CD4-positive, alpha-beta T cell treated with Interferon alpha-2 for 1 hour (primary cell): ENCODE measurements around the gene CCS.
"Not testable (repeated sequence)": the region's sequence is repeated elsewhere in the genome, so short reads cannot be mapped to it uniquely, and the experiment has no call there.

Experiments used
- DNase-seq, 2 donors: peaks; one replicate each; pipeline ENCODE4 v3.0.0-alpha.2; 2020 to 2022

Gene CCS

DNA sequence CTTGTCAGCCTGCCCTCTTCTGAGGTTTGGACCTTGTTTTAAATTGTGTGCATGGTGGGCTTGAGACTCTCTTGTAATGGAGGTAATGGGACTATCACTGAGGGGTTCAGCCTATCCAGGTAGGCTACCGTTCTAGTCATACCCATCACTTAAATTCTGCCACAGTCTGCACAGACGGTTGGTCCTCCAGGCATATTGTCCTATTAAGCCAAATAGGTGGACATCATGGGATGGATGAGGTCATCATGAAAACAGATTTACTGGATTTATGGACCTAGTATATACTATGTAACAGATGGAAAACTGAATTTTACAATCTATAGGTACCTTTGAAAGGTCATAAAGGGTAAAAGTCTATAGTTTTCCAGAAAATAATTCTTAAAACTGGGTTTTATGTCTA is 36.4 kb downstream of the CCS start:
- DNase-seq, result no peak

DNA sequence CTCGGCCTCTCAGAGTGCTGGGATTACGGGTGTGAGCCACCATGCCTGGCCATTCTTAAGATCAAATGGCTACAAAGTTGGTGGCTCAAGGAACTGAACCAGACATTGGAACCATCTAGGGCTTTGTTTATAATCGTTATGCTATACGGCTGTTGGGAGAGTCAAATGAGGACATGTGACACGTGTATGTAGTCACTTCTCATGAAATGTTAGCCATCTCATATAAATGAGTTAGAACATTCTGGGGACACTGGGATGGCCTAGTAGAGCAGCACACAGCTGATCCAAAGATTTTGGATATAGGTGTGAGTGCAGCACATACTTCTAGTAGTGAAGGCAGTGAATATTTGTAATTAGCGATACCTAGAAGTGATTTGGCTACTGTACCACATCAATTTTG is 38.9 kb downstream of the CCS start:
- no peak for DNase-seq

DNA sequence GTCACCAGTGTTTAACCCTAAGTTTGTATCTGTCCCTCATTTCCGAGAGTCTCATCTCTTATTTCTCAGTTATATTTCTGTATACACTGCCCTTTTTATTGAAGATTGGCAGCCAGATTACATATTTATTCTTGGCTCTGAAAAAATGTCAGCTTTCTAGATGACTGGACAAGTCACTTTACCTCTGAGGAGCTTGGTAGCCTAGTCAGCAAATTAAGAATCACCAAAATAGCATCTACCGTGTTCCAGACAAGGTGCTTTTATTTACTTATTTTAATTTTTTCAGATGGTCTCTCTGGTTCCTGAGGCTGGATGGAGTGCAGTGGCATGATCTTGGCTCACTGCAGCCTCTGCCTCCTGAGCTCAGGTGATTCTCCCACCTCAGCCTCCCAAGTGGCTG is 40.0 kb downstream of the CCS start:
- no peak for DNase-seq

DNA sequence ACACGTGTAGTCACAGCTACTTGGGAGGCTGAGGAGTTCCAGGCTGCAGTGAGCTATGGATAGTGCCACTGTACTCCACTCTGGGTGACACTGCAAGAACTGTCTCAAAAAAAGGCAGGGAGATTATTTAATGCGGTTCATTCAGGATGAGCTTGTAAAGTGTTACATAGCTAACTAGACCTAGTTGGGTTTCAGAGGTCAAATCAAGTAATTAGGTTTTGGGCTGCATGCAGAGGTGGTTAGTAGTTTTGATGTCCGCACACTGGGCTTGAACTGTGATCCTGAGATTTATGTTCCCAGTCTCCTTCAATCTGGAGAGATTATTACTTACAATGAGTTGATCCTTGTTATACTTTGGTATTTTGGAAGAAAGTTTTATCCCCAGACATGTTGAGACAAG is 43.4 kb downstream of the CCS start:
- no peak for DNase-seq

DNA sequence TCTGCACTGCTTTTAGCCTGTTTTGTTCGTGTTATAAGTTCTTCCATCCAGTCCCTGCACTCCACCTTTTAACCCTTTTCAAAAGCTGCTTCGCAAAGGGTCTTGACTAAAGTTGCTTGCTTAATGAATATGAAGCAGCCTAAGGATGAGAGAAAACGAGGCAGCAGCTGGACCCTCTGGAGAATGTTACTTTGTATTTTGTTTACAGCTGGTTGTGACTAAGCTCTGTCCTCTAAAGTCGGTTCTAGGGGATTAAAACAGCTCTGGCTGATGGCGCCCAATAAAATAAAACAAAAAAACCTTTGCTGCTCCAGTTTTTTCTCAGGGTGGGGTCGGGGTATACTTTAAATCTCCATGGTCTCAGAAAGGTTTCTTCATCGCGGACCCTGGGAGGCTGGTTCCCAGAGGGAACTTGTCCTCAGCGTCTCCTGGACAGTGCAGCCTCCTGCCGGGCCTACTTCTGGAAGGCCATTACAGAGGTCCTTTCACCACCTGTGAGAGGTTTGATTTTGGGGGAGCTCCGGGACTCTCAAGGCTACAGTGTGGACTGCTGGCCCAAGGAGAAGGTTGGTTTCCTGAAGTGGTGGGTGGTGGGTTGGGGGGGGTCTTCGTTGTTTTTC is 44.7 kb downstream of the CCS start:
- DNase-seq, result no peak

DNA sequence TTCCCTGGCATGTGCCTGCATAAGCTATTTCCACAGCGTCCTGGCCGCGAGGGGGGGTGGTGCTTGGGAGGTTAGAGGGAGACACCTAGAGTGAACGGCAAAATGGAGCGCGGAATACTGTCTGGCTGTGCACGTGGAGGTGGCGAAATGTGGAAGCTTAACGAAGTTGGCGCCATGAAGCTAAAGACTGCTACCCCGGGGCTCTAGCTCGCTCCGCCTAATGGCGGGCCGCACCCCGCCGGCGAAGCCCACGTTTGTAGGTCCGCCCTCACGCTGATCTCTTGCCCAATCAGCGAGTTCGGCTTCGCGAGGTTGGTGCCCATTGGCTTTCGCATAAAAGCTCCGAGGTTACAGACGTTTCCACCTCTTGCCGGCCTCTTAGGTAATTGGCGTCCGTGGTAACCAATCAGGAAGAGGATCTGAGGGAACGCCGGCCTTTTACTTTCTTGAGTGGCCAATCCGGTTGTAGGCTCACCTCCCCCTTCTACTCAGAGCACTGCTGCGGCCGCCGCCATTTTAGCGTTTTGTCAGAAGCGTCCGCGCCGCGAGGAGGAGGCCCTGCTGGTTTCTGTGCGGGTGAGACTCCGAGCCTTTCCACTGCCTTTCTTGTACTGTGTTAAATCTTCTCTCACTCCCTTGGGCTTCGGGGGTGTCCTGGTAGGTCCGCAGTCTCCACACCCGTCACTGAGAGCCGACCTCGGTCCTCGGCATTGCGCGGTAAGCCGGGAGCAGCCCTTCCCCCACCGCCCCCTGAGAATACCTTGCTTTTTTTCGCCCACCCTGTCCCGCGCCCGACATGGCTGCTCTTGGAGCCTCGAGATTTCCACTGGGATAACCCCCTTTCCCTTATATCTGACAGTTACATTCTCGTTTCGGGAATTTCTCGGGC is 45.4 kb downstream of the CCS start, which contains the start of gene RBM4:
RBM4 (plus strand) TSS at position 527 of the 889 bp plus-strand sequence. CDS start 1,009 bp downstream, outside the sequence.
- DNase-seq, result peak; percentile 98 to 99

DNA sequence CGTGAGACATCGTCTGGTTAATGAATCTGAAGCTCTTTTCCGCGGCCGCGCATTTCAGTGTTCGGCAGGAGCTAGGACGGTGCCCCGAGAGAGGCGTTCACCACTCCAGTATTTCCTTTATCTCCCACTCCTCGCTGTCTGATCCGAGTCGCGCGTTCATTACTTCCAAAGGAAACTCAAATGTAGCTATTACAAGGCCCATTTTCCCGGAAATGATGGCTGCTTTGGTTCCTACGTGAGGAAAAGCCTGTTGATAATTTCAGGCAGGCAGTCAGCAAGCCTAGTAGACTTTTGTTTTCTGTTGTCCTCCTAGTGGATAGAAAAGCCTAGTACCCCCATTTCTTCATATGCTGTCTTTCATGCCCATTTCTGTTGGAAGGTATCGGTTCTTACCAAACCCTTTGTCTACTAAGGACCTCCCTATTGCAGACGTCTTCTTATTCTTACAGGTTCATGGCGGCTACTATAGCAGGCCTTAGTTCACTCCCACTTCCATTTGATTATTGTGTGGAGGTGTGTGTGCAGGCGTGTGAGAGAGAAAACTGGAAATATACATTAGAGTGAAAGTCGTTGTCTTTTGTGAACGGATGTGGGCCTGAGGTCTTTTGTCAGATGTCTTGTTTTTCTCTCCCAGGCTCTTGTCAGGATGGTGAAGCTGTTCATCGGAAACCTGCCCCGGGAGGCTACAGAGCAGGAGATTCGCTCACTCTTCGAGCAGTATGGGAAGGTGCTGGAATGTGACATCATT is 46.3 kb downstream of the CCS start:
- DNase-seq, result peak; percentile 44 to 77

DNA sequence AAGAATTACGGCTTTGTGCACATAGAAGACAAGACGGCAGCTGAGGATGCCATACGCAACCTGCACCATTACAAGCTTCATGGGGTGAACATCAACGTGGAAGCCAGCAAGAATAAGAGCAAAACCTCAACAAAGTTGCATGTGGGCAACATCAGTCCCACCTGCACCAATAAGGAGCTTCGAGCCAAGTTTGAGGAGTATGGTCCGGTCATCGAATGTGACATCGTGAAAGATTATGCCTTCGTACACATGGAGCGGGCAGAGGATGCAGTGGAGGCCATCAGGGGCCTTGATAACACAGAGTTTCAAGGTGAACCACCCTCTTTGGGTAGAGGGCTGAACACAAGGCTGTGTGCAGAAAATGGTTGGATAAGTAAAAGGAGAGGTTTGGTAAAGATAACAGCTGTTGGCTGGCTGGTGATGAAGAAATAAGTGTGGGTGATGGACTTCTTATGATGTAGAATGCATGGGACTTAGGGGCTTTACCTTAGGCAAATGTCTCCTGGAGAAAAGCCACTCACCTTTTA is 46.9 kb downstream of the CCS start:
- not testable (repeated sequence) for DNase-seq

DNA sequence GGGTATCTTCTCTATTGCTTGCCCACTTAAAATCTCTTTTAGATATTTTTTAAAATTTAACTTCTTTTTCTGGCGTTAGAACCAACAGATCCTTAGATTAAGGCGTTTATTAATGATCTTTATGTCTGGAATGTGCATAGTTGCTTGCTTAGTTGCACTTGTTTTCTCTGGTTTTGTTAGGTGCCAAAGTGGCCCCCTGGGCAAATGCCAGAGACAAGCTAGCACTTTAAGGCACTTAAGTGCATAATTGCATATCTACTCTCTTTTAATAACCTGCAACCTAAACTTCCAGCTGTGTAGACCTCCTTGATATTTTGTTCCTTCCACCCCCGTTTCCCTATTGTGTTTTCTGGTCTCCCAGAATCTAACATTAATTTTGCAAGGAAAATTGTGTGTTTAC is 48.8 kb downstream of the CCS start:
- no peak for DNase-seq

DNA sequence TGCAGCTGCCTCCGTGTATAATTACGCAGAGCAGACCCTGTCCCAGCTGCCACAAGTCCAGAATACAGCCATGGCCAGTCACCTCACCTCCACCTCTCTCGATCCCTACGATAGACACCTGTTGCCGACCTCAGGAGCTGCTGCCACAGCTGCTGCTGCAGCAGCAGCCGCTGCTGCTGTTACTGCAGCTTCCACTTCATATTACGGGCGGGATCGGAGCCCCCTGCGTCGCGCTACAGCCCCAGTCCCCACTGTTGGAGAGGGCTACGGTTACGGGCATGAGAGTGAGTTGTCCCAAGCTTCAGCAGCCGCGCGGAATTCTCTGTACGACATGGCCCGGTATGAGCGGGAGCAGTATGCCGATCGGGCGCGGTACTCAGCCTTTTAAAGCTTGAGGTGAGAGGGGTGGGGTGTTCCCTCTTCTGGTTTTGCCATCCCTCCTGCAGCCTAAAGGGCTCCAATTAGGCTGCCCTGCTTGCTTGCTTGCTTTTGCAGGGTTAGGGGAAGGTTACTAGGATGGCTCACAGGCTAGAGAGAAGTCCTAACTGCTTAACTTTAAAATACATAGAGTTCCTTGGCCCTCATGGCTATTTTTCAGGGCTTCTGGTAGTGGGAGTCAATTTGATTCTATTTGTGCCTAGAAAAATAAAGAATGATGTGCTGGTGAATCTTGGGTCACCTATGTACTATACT is 50.9 kb downstream of the CCS start:
- DNase-seq, result no peak

DNA sequence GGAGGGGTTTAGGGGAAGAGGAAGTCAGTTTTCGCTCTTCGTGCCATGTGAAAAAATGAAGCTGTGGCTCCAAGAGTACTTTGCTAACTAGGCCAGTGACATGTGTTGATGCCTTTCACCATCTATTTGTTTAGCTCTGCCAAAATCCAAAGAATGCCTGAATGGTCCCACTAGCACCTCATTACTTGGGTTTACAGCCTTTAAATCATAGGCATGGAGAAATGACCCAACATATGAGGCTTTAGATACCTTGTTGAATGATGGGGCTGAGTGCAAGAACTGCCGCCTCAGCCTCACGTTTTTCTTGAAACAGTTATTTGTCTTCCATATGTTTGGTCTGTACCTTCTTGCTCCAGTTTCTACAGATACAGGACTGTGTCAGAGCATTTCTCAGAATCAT is 53.8 kb downstream of the CCS start:
- no peak for DNase-seq

DNA sequence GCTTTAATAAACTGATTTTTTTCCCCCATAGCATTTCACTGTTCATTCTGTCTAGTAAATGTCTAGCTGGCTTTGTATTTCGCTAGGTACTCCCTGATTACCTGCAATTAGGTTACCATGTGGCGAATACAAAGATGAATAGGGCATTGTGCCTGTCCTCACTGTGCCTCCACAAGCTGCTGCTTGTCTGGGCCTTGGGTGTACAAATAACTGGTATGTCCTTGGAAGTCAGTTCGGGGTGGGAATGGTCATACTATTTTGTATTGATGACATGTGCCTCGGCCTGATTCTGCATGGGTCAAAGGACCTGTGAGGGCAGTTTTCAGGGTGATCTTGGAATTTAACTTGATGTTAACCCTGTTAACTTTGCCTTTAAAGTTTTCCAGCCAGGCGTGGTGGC is 56.9 kb downstream of the CCS start:
- no peak for DNase-seq

DNA sequence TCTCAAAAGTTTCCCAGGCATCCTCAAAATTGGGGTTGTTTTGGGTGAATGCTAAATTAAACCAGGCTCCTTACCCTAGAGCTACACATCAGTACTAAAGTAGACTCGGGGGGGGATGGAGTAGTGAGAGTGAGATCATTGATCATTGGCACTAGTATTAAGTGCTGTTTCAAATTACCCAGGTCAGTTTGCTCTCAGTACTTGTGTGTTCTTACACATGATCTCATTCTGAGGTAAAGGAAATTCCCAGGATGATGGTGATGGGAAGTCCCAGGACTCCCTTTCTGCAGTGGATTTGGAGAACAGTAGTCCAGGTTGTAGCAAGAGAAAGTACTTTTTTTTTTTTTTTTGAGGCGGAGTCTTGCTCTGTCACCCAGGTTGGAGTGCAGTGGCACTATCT is 58.0 kb downstream of the CCS start:
- DNase-seq, result no peak

DNA sequence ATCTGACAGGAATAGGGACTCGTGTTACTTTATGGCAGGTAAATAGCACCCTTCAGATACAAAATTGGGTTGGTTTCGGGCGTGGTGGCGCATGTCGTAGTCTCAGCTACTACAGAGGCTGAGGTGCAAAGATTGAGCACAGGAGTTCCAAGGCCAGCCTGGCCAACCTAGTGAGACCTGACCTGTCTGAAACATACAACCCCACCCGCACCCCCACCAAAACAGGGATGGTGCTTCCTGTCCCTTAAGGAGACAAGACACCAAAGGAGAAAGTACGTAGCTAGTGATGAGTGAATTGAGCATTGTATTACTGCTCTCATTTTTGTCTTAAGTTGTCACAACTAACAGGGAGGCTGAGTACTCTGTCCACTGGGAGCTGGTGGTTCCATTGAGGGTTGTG is 59.7 kb downstream of the CCS start:
- no peak for DNase-seq

DNA sequence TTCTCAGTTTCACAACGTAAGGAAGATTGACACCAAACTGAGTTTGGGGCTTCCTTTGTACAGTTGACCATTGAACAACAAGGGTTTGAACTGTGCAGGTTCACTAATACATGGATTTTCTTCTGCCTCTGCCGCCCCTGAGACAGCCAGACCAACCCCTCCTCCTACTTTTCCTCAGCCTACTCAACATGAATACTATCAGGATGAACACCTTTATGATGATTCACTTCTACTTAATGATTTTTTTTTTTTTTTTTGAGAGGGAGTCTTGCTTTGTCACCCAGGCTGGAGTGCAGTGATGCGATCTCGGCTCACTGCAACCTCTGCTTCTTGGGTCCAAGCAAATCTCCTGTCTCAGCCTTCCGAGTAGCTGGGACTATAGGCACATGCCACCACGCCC is 60.1 kb downstream of the CCS start:
- DNase-seq, result no peak
